GM12875 (cell line): Measurements from ENCODE around the gene TMEM175.
"Not testable (repeated sequence)": the region's sequence is repeated elsewhere in the genome, so short reads cannot be mapped to it uniquely, and the experiment has no call there.

Experiments used
- H3K4me3 ChIP-seq: one replicate; pipeline ENCODE4 v1.5.1; 2011; ENCODE audit warnings: low read depth, low read length, control low read depth
- CTCF ChIP-seq: IDR thresholded peaks from 2 replicates; pipeline ENCODE4 v1.5.1; 2011; ENCODE audit warnings: low read depth, mild to moderate bottlenecking, control low read depth, inconsistent platforms, low read length, moderate library complexity, borderline replicate concordance; ENCODE audit not compliant: insufficient read depth

The TMEM175 gene

GRCh38 chr4:997375-998071, 65.3 kb downstream of the TMEM175 start:
- TF ChIP-seq CTCF, result no peak
- no peak overlapping the region for H3K4me3 ChIP-seq

GRCh38 chr4:998096-998691, 65.9 kb downstream of the TMEM175 start:
- no peak overlapping the region for H3K4me3 ChIP-seq
- no peak for TF ChIP-seq CTCF

GRCh38 chr4:999240-999863, 67.1 kb downstream of the TMEM175 start:
- H3K4me3 ChIP-seq, result not testable (repeated sequence)

GRCh38 chr4:999882-1000425, 67.7 kb downstream of the TMEM175 start:
- TF ChIP-seq CTCF, result no peak
- H3K4me3 ChIP-seq, result no peak overlapping the region

- TF ChIP-seq CTCF, result no peak
- H3K4me3 ChIP-seq, result no peak overlapping the region
Observed at GRCh38 chr4:1000686-1001260, 68.5 kb downstream of the TMEM175 start.

GRCh38 chr4:1001561-1002130, 69.4 kb downstream of the TMEM175 start:
- no peak for TF ChIP-seq CTCF
- H3K4me3 ChIP-seq, result no peak overlapping the region

GRCh38 chr4:1002131-1002630, 69.9 kb downstream of the TMEM175 start:
- no peak overlapping the region for H3K4me3 ChIP-seq
- no peak for TF ChIP-seq CTCF
